GM19043 (cell line): ENCODE data around the gene ASIC2.
"Not testable (repeated sequence)": the region's sequence is repeated elsewhere in the genome, so short reads cannot be mapped to it uniquely, and the experiment has no call there.

Experiments
- ATAC-seq: cut with Tn5 transposase; IDR thresholded peaks from one replicate; pipeline ENCODE4 v1.9.1; 2021; ENCODE audit warnings: low read depth; ENCODE audit not compliant: unreplicated experiment

Gene ASIC2

DNA sequence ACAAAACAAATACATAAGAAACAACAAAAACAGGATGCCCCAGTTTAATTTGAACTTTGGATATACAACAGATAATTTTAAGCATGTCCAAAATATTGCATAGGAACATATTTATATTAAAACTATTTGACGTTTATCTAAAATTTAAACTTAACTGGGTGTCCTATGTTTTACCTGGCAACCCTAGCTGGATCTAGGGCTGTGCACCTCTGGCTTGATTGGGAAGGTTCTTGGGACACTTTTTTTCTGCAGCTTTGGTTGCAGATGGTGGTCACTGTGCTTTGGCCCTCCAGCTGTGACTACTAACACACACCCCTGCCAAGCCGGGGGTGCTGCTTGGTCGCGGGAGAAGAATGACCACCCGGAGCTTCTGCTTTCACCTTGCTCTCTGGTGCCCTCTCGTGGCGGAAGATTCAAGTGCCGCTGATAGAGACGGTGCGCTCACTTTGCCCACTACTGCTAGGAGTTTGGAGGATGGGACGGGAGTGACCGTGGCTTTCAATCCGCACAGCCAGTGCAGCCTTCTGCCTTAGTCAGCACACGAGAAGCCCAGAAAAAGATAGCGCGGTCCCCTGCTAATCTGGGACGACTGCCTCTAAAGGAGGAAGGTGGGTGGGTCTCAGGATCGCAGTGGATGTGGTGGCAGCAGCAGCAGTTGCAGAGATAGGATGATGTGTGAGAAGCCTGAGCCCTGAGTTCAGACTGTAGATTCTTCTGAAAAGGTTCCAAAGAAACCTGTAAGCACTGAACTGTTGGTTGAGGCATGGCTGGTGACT lies 294.8 kb downstream of the ASIC2 start:
- ATAC-seq: no peak

DNA sequence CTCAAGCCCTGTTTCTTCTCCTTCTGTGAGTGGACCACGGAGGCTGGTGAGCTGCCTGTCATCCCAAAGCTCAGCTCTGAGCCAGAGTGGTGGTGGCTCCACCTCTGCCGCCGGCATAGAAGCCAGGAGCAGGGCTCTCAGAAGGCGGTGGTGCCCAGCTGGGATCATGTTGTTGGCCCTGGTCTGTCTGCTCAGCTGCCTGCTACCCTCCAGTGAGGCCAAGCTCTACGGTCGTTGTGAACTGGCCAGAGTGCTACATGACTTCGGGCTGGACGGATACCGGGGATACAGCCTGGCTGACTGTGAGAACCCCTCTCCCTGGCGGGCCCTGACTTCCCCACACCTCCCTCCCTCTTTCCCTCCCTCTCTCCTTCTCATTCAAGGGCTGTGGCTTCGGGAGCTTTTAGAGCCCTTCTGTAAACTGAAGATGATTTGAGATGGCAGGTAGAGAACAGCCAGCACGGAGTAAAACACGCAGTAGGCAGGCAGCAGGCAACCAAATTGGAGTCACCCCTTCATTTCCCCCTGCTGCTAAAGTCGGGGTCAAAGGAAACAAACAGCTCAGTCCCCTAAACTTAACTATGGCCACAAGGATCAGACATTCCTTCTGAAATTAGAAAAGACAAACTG lies 297.6 kb downstream of the ASIC2 start:
- ATAC-seq: no peak

DNA sequence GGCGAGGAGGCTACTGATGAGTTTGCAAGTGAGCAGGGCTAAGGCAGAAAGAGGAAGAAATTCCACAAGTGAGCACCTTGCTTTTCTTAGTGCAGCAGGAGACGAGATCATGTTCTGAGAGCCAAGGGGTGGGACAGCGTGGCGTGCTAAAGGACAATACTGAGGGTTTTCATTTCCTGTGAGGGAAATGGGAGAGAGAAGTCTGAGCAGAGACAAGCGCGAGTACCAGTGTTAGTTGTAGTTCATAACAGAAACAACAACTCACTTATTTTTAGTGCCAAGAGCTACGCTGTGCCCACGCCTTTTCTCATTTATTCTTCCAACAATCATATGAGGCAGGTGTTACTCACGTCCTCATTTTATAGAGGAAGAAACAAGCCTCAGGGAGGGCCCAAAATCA lies 299.1 kb downstream of the ASIC2 start:
- ATAC-seq: no peak

DNA sequence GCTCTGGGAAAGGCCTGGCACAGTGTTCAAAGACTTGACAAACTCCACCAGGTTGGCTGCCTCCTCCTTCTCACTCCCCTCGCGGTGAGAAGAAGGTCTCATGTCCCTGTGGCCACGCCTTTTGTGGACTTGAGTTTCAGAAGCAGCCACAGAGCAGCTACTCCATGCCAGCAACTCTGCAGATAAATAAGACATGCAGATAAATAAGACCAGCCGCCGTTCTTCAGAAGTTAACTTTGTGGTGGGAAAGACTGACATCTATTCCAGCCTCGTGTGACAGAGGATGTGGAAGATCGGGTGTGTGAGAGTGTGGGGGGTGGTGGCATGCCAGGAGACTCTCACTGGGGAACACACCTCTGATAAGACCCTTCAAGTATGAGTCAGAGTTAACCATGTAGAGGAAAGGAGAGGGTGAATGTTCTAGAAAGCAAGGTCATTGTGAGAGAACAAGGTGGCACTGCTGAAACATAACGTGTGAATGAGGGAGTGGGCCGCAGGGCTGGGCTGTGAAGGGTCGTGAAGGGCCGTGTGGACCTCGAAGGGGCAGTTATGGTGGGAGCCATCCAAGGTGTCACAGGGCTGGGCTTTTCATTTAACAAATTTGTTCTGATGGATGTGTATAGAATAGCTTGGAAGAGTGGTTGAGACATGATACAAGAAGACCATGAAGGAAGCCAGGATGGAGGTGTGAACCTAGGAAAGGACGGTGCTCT lies 300.6 kb downstream of the ASIC2 start:
- ATAC-seq: no peak

DNA sequence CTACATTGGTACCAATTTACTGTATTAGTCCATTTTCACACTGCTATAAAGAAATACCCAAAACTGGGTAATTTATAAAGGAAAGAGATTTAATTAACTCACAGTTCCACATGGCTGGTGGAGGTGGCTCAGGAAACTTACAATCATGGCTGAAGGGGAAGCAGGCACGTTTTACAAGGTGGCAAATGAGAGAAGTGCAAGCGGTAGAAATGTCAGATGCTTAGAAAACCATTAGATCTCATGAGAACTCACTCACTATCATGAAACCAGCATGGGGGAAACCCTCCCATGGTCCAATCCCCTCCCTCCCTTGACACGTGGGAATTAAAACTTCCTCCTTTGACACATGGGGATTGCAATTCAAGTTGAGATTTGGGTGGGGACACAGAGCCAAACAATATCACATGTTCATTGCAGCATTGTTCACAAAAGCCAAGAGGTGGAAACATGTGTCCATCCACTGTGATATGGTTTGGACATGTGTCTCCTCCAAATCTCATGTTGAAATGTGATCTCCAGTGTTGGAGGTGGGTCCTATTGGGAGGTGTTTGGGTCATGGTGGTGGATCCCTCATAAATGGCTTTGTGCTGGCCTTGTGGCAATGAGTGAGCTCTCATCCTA lies 304.5 kb downstream of the ASIC2 start:
- no peak for ATAC-seq

DNA sequence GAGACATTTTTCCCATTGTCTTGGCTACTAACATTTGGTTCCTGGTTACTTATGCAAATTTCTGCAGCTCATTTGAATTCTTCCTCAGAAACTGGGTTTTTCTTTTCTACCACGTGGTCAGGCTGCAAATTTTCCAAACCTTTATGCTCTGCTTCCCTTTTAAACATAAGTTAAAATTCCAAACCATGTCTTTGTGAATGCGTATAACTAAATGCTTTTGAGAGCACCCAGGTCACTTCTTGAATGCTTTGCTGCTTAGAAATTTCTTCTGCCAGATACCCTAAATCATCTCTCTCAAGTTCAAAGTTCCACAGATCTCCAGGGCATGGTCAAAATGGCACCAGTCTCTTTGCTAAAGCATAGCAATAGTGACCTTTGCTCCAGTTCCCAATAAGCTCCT lies 305.2 kb downstream of the ASIC2 start:
- not testable (repeated sequence) for ATAC-seq

DNA sequence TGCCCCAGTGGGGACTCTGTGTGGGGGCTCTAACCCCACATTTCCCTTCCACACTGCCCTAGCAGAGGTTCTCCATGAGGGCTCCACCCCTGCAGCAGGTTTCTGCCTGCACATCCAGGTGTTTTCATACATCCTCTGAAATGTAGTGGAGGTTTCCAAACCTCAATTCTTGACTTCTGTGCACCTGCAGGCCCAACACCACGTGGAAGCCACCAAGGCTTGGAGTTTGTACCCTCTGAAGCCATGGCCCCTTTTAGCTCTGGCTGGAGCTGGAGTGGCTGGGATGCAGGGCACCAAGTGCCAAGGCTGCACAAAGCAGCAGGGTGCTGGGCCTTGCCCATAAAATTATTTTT lies 305.7 kb downstream of the ASIC2 start:
- ATAC-seq: not testable (repeated sequence)

DNA sequence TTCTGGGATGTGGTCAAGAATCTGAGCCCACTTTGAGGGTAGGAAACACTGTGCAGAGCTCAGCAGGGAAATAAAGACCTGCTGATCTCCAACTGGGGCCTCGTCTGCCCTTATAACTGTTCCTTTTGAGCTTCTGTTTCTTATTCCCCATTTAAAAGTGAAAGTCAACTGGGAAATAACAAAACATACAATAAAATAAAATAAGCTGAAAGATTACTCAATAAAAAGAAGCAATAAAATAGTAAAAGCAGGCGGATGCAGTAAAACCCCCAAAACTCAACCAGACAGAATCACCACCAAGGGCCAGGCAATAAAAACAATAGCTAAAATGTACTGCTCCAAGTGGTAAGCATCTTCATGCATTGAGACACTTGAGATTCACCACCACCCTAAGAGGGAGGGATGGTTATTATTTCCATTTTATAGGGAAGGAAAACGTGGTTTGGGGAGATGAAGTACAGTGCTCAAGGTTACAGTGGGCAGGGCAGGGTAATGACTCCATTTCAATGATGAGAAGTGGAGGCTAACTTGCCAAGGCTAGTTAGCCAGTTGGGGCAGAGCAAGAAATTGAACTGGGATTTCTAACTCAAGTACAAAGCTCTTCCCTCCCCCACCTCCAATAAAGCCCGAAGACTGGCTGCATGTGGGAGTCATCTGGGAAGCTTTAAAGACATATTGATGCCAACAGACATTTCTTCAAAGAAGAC lies 307.9 kb downstream of the ASIC2 start:
- ATAC-seq: no peak

DNA sequence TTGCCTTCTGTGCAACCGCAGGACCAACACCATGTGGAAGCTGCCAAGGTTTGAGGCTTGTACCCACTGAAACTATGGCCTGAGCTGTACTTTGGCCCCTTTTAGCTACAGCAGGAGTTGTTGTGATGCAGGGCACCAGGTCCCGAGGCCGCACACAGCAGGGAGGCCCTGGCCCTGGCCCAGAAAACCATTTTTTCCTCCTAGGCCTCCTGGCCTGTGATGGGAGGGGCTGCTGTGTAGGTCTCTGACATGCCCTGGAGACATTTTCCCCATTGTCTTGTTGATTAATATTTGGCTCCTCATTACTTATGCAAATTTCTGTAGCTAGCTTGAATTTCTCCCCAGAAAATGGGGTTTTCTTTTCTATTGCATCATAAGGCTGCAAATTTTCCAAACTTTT lies 311.5 kb downstream of the ASIC2 start:
- not testable (repeated sequence) for ATAC-seq

DNA sequence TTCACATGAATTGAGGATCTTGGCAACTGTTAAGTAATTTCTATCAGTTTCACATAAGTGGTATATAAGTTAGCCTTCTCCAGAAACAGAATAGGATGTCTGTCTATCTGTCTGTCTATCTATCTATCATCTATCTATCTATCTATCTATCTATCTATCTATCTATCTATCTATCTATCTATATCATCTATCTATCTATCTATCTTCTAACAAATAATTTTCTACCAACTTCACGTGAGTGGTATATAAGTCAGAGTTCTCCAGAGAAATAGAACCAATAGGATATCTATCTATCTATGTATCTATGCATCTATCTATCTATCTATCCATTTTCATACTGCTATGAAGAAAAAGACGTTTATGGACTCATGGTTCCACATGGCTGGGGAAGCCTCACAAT lies 312.9 kb downstream of the ASIC2 start:
- no peak for ATAC-seq

DNA sequence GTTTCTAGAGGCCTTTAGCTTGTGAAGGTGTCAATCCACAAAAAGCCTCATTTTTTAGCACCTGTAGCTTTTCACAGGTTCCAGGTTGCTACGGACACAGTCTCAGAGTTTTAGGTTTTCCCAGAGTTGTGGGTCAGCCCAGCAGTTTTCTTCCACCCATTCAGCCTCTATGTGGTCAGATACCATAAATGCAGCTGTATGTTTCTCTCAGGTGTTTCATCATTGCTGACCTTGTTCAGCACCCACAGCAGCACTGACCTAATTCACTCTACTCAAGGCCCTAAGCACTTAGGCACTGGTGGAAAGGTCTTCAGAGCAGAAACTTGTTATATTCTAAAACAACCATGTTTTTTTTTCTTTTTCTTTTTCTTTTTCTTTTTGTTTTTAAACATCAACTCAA lies 316.5 kb downstream of the ASIC2 start:
- no peak for ATAC-seq

DNA sequence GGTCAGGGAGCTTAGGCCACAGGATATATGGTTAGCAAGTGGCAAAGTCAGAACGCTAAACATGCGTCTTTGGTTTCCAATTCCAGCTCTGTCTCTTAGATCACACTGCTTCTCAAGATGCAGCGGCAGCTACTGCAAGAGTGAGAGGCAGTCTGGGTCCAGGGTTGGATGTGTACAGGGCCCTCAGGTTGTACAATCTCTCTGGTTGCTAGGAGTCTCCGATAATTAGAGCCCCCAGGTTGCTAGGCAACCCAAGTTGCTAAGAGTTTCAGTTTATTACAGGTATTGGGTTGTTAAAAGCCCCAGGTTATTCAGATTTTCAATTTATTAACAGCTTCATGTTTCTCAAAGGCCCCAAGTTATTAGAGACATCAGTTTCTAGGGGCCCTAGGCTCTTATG lies 317.0 kb downstream of the ASIC2 start:
- ATAC-seq: no peak

DNA sequence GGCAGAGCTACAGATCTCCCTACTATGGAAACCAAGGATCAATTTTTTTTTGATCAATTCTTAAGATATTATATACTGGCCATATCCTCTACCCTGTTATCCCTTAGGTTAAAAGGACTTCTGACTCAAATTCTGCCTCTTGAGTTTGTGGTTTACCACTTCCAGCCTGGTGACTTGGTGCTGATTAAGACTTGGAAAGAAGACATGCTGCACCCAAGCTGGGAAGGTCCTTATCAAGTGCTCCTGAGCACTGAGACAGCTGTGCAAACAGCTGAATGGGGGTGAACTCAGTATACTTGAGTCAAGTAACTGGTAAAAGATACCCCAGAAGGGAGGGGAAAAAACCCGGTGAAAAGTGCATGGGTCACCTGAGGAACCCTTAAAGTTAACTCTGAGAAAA lies 321.9 kb downstream of the ASIC2 start:
- ATAC-seq: no peak

DNA sequence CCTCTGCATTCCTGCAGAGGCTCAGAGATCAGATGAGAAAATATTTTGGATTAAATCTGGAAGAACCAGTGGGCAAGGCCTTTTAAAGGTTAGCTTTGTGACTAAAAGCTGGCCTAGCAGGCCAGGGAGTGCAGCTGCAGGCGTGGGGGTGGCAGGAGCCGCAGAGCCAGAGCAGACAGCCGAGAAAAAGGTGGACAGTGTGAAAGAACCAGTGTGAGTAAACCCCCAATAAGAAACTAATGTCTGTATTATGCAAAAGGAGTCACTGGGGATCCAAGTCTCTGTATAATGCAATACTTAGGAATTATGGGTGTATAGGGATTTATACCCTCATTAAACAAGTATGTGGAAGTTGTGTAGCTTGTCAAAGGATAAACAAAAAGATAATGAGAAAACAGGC lies 322.8 kb downstream of the ASIC2 start:
- no peak for ATAC-seq

DNA sequence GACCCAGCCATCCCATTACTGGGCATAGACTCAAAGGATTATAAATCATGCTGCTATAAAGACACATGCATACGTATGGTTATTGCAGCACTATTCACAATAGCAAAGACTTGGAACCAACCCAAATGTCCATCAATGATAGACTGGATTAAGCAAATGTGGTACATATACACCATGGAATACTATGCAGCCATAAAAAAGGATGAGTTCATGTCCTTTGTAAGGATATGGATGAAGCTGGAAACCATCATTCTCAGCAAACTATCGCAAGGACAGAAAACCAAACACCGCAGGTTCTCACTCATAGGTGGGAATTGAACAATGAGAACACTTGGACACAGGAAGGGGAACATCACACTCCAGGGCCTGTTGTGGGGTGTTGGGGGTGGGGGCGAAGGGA lies 323.9 kb downstream of the ASIC2 start:
- ATAC-seq: not testable (repeated sequence)

DNA sequence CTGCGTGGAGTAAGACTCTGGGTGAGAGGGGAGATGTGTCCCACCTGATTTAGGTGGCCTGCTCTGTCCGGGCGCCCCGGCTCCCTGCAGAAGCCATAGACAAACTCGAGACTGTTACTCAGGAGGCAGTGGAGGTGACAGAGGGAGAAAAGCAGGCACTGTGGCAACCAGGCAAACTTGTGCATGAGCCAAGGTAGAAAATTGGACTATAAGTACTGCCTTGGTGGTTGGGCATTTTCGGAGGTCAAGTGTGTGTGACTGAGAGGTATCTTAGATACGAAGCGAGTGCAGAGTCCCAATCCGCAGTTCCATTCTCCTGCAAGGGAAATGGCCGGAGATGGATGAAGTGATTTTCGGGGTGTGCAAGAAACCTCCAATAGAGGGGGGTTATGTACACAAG lies 328.6 kb downstream of the ASIC2 start:
- ATAC-seq: no peak
